Prostate gland (tissue), 2 donors: ENCODE data around the gene LARGE1. TPM values are rescaled to one million over a fixed set of nuclear protein-coding genes. Genes with fewer than 3 reads are reported as not detected.

Experiments
- DNase-seq: peaks from one replicate; pipeline ENCODE4 v3.0.0-alpha.2; 2019; ENCODE audit warnings: low spot score
- H3K27ac ChIP-seq, 2 donors: fragments of 200-600 bp; sonication (generic); 2 replicates each; pipeline ENCODE4 v1.5.1; 2017 to 2019
- H3K27me3 ChIP-seq: fragments of 200-600 bp; sonication (generic); replicated peaks from 2 replicates; pipeline ENCODE4 v1.5.1; 2019; ENCODE audit not compliant: insufficient read depth
- H3K36me3 ChIP-seq, 2 donors: fragments of 200-600 bp; sonication (generic); 1 replicate in 1 of 2; 2 replicates in 1 of 2; pipeline versions ENCODE4 v1.5.1 to v1.8.1; 2017 to 2019
- H3K4me1 ChIP-seq: fragments of 200-600 bp; sonication (generic); replicated peaks from 2 replicates; pipeline ENCODE4 v1.5.1; 2019
- H3K4me3 ChIP-seq, 2 donors: fragments of 200-600 bp; sonication (generic); 2 replicates each; pipeline ENCODE4 v1.5.1; 2017 to 2019
- H3K9me3 ChIP-seq: fragments of 200-600 bp; sonication (generic); 2 replicates; pipeline ENCODE4 v1.5.1; 2017
- CTCF ChIP-seq, 4 experiments: fragments of 200-600 bp in 2 of 4; fragments of 450-650 bp in 2 of 4; sonication (generic) in 2 of 4; IDR thresholded peaks; 1 replicate in 3 of 4; 2 replicates in 1 of 4; pipeline ENCODE4 v1.5.1; 2016 to 2019; ENCODE audit warnings: antibody characterized with exemption in 4 of 4, mild to moderate bottlenecking in 2 of 4, moderate library complexity in 2 of 4
- POLR2A ChIP-seq: fragments of 450-650 bp; IDR thresholded peaks from one replicate; pipeline ENCODE4 v1.6.1; 2016; ENCODE audit warnings: antibody characterized with exemption, mild to moderate bottlenecking
- POLR2AphosphoS5 ChIP-seq: sonication (generic); formaldehyde crosslinking; IDR thresholded peaks from one replicate; pipeline ENCODE4 v1.6.1; 2017; ENCODE audit warnings: antibody characterized with exemption
- WGBS: methylation state at CpG from one replicate; pipeline ENCODE4 v1.1.5; 2018; 5-methylcytosine and 5-hydroxymethylcytosine counted together
- intact Hi-C: fragments of 100-400 bp; cut with DNase I; formaldehyde crosslinking; loops from one replicate; pipeline ENCODE4 v1.14.2; 2022
- total RNA-seq, 2 donors: library from RNA; depleted of rRNA; stranded (reverse); fragments of >200 nt; gene quantifications; one replicate each; pipeline ENCODE4 v1.1.0, GENCODE V29; 2016

Gene LARGE1
- total RNA-seq, 2 donors from 2014 or later = 18.6 to 37.4 TPM

GRCh38 chr22:33332538-33332937 is 587.7 kb downstream of the LARGE1 start:
- WGBS = 94% methylated on average over 3 of the region's 3 CpGs

GRCh38 chr22:33331017-33331416 is 589.3 kb downstream of the LARGE1 start:
- no peaks in the 10 kb centered on the region for H3K9me3 ChIP-seq
- no peak for DNase-seq
- intact Hi-C loops = no loop called here
- H3K4me3 ChIP-seq = no peak overlapping the region
- no peak for TF ChIP-seq POLR2AphosphoS5
- TF ChIP-seq POLR2A = no peak
- TF ChIP-seq CTCF (IDR thresholded peaks at IDR 0.05) = no peak
- H3K4me1 ChIP-seq = no peaks in the 10 kb centered on the region
- WGBS = 100% methylated on average over 1 of the region's 1 CpG
- no peaks in the 10 kb centered on the region for H3K27me3 ChIP-seq
- no peak overlapping the region for H3K27ac ChIP-seq
- no peaks in the 10 kb centered on the region for H3K36me3 ChIP-seq

More at GRCh38 chr22:33332538-33332937, 587.7 kb downstream of the LARGE1 start:
- no peaks in the 10 kb centered on the region for H3K27me3 ChIP-seq
- DNase-seq = no peak
- no peak overlapping the region for H3K27ac ChIP-seq
- TF ChIP-seq POLR2AphosphoS5 (no peak), POLR2A (no peak), CTCF (IDR thresholded peaks at IDR 0.05) (no peak)
- no peaks in the 10 kb centered on the region for H3K9me3 ChIP-seq
- no peaks in the 10 kb centered on the region for H3K4me1 ChIP-seq
- no peaks in the 10 kb centered on the region for H3K36me3 ChIP-seq
- H3K4me3 ChIP-seq = no peak overlapping the region
- intact Hi-C loops = no loop called here

- WGBS = 95% methylated on average over 2 of the region's 2 CpGs
- Histone ChIP-seq H3K4me3 (no peak overlapping the region), H3K27ac (no peak overlapping the region), H3K36me3 (no peaks in the 10 kb centered on the region), H3K9me3 (no peaks in the 10 kb centered on the region), H3K27me3 (no peaks in the 10 kb centered on the region), H3K4me1 (no peaks in the 10 kb centered on the region)
- TF ChIP-seq POLR2A = no peak
- TF ChIP-seq CTCF (IDR thresholded peaks at IDR 0.05) = no peak
- TF ChIP-seq POLR2AphosphoS5 = no peak
- DNase-seq = no peak
- intact Hi-C loops = no loop called here
Observed at GRCh38 chr22:33330534-33330933, 589.7 kb downstream of the LARGE1 start.

- Histone ChIP-seq H3K27me3 (no peaks in the 10 kb centered on the region), H3K9me3 (no peaks in the 10 kb centered on the region), H3K4me1 (no peaks in the 10 kb centered on the region), H3K27ac (no peak overlapping the region), H3K36me3 (no peaks in the 10 kb centered on the region), H3K4me3 (no peak overlapping the region)
- TF ChIP-seq POLR2AphosphoS5 (no peak), POLR2A (no peak), CTCF (IDR thresholded peaks at IDR 0.05) (no peak)
- DNase-seq = no peak
- intact Hi-C loops = no loop called here
- 51% methylated on average over 3 of the region's 3 CpGs for WGBS
Observed at GRCh38 chr22:33329398-33329797, 590.9 kb downstream of the LARGE1 start.

- Histone ChIP-seq H3K27me3 (no peaks in the 10 kb centered on the region), H3K4me1 (no peaks in the 10 kb centered on the region), H3K36me3 (no peaks in the 10 kb centered on the region), H3K27ac (no peak overlapping the region), H3K9me3 (no peaks in the 10 kb centered on the region), H3K4me3 (no peak overlapping the region)
- intact Hi-C loops = no loop called here
- 81% methylated on average over 2 of the region's 2 CpGs for WGBS
- TF ChIP-seq CTCF (IDR thresholded peaks at IDR 0.05) (no peak), POLR2A (no peak), POLR2AphosphoS5 (no peak)
- DNase-seq = no peak
Observed at GRCh38 chr22:33328789-33329296, 591.4 kb downstream of the LARGE1 start.
